ENCODE measurements around the gene MEF2C.

GRCh38 chr5:88834499-88834898, 48.5 kb downstream of the MEF2C start:
- no peak for TF ChIP-seq CTCF (IDR thresholded peaks at IDR 0.05)
- no peak for TF ChIP-seq POLR2AphosphoS5 (IDR thresholded peaks at IDR 0.05)

Measured in stomach (tissue), 4 donors.